Keratinocyte (primary cell): ENCODE results near the gene ROBO4. TPM values are rescaled to one million over a fixed set of nuclear protein-coding genes. Genes with fewer than 3 reads are reported as not detected.

Source experiments
- DNase-seq: peaks from one replicate; pipeline ENCODE4 v3.0.0-alpha.2; 2011; ENCODE audit warnings: low read depth, missing footprints, low spot score
- FAIRE-seq: peaks from 2 replicates; lab custom pipeline; 2011; peaks lifted over from hg19 to GRCh38; lab: Jason Lieb, UNC
- H2AFZ ChIP-seq: 2 replicates; pipeline ENCODE4 v1.6.0; 2012; ENCODE audit warnings: low read length, control low read depth, inconsistent platforms; ENCODE audit not compliant: control insufficient read depth
- H3K27ac ChIP-seq: 2 replicates; pipeline ENCODE4 v1.5.1; 2011; ENCODE audit warnings: low read length; ENCODE audit not compliant: control insufficient read depth, insufficient read depth
- H3K27me3 ChIP-seq: 3 replicates; pipeline ENCODE4 v1.6.0; 2011; ENCODE audit warnings: low read length; ENCODE audit not compliant: control insufficient read depth, insufficient read depth; ENCODE audit errors: extremely low read depth
- H3K36me3 ChIP-seq, 2 experiments: 2 replicates in 1 of 2; 3 replicates in 1 of 2; pipeline ENCODE4 v1.5.1; 2011; ENCODE audit warnings: low read length in 2 of 2, mild to moderate bottlenecking in 1 of 2; ENCODE audit not compliant: control insufficient read depth in 2 of 2, insufficient read depth in 2 of 2; ENCODE audit errors: extremely low read depth in 1 of 2
- H3K4me1 ChIP-seq: 3 replicates; pipeline ENCODE4 v1.5.1; 2011; ENCODE audit warnings: low read length; ENCODE audit not compliant: control insufficient read depth, insufficient read depth; ENCODE audit errors: extremely low read depth
- H3K4me2 ChIP-seq: 3 replicates; pipeline ENCODE4 v1.6.0; 2011; ENCODE audit warnings: low read depth, low read length; ENCODE audit not compliant: control insufficient read depth, insufficient read depth; ENCODE audit errors: extremely low read depth
- H3K4me3 ChIP-seq, 3 experiments: fragments of 200-600 bp in 1 of 3; sonication (generic) in 1 of 3; 2 replicates in 2 of 3; 3 replicates in 1 of 3; pipeline ENCODE4 v1.5.1; 2011 to 2016; ENCODE audit warnings: low read length in 3 of 3, mild to moderate bottlenecking in 3 of 3, control low read depth in 2 of 3, inconsistent platforms in 1 of 3, low read depth in 1 of 3, mixed read lengths in 1 of 3, mixed run types in 1 of 3, moderate library complexity in 1 of 3; ENCODE audit not compliant: control insufficient read depth in 2 of 3, insufficient read depth in 2 of 3; ENCODE audit errors: extremely low read depth in 1 of 3
- H3K79me2 ChIP-seq: 2 replicates; pipeline ENCODE4 v1.6.0; 2012; ENCODE audit warnings: low read length; ENCODE audit not compliant: control insufficient read depth, insufficient read depth
- H3K9ac ChIP-seq: 3 replicates; pipeline ENCODE4 v1.6.0; 2011; ENCODE audit warnings: low read length; ENCODE audit not compliant: control insufficient read depth, insufficient read depth; ENCODE audit errors: extremely low read depth
- H3K9me1 ChIP-seq: 3 replicates; pipeline ENCODE4 v1.6.0; 2011; ENCODE audit warnings: low read length; ENCODE audit not compliant: control insufficient read depth, insufficient read depth; ENCODE audit errors: extremely low read depth
- H3K9me3 ChIP-seq: 2 replicates; pipeline ENCODE4 v1.5.1; 2012; ENCODE audit warnings: low read depth, low read length; ENCODE audit not compliant: control insufficient read depth
- H4K20me1 ChIP-seq: 3 replicates; pipeline ENCODE4 v1.6.0; 2011; ENCODE audit warnings: low read length; ENCODE audit not compliant: control insufficient read depth, insufficient read depth; ENCODE audit errors: extremely low read depth
- CTCF ChIP-seq, 3 experiments: IDR thresholded peaks in 1 of 3; conservative IDR thresholded peaks in 1 of 3; optimal IDR thresholded peaks in 1 of 3; 2 replicates in 2 of 3; 3 replicates in 1 of 3; pipeline versions ENCODE3 to v1.5.1; 2011; ENCODE audit warnings: low read length in 3 of 3, mild to moderate bottlenecking in 3 of 3, moderate library complexity in 2 of 3, control low read depth in 1 of 3, inconsistent platforms in 1 of 3; ENCODE audit not compliant: insufficient read depth in 2 of 3; ENCODE audit errors: extremely low read depth in 1 of 3
- EZH2 ChIP-seq: IDR thresholded peaks from one replicate; pipeline ENCODE4 v1.6.1; 2012; ENCODE audit warnings: inconsistent platforms, mild to moderate bottlenecking, low read length, moderate library complexity
- dilution Hi-C: fragments of 300-500 bp; cut with MboI; formaldehyde crosslinking; loops from one replicate; pipeline ENCODE4 v1.7.0; 2020; ENCODE audit warnings: low sequenced_read_pairs; ENCODE audit not compliant: extremely low pct_ligation_motif_present
- polyA plus RNA-seq, 5 experiments: library from polyadenylated mRNA; depleted of rRNA in 3 of 5; stranded (reverse) in 3 of 5; stranded (forward) in 1 of 5; unstranded in 1 of 5; fragments of >200 nt; gene quantifications; 1 replicate in 1 of 5; 2 replicates in 3 of 5; 3 replicates in 1 of 5; pipeline versions ENCODE4 v1.2.1 to v1.2.3, GENCODE V29; 2011 to 2012; ENCODE audit warnings: missing spikeins in 2 of 5, low read depth in 1 of 5, low replicate concordance in 1 of 5

ROBO4 gene
- polyA plus RNA-seq, 1 donor (not counting 4 experiments of a cell fraction or from before 2014, with no cell fraction given) = 0.94 TPM

GRCh38 chr11:124902616-124903015, 5.0 kb upstream of the ROBO4 start:
- H3K27me3 ChIP-seq = no peaks in the 10 kb centered on the region
- H3K4me2 ChIP-seq = no peak overlapping the region
- FAIRE-seq = no peak
- no peaks in the 10 kb centered on the region for H3K79me2 ChIP-seq
- no peak for DNase-seq
- H2AFZ ChIP-seq = no peak overlapping the region
- H3K9me1 ChIP-seq = no peaks in the 10 kb centered on the region
- H3K9me3 ChIP-seq = no peaks in the 10 kb centered on the region
- no peaks in the 10 kb centered on the region for H3K36me3 ChIP-seq
- TF ChIP-seq EZH2 (no peak), CTCF (optimal IDR thresholded peaks at IDR 0.05 in 1 of 3, IDR thresholded peaks at IDR 0.05 in 1 of 3, conservative IDR thresholded peaks at IDR 0.05 in 1 of 3; ENCODE audit: extremely low read depth in 1 of 3, insufficient read depth in 2 of 3, low read length in 3 of 3) (no peak)
- no peak overlapping the region for H3K27ac ChIP-seq
- H4K20me1 ChIP-seq = no peaks in the 10 kb centered on the region
- H3K4me3 ChIP-seq = no peak overlapping the region
- peaks cover 46% of the 10 kb centered on the region for H3K4me1 ChIP-seq
- H3K9ac ChIP-seq = no peak overlapping the region
- dilution Hi-C loops = no loop called here

- peak overlapping the region; percentile 7 for H2AFZ ChIP-seq
- peaks cover 65% of the 10 kb centered on the region for H3K4me1 ChIP-seq
- H3K27ac ChIP-seq = peak overlapping the region; percentile 95
- TF ChIP-seq CTCF (optimal IDR thresholded peaks at IDR 0.05 in 1 of 3, IDR thresholded peaks at IDR 0.05 in 1 of 3, conservative IDR thresholded peaks at IDR 0.05 in 1 of 3; ENCODE audit: extremely low read depth in 1 of 3, insufficient read depth in 2 of 3, low read length in 3 of 3) = no peak
- TF ChIP-seq EZH2 = no peak
- no peaks in the 10 kb centered on the region for H3K9me3 ChIP-seq
- H3K4me2 ChIP-seq = peak overlapping the region; percentile 88
- DNase-seq (peak; percentile 87), FAIRE-seq (peak; percentile 100)
- H4K20me1 ChIP-seq = no peaks in the 10 kb centered on the region
- dilution Hi-C loops = no loop called here
- no peaks in the 10 kb centered on the region for H3K36me3 ChIP-seq
- H3K79me2 ChIP-seq = no peaks in the 10 kb centered on the region
- no peaks in the 10 kb centered on the region for H3K27me3 ChIP-seq
- H3K4me3 ChIP-seq = peak overlapping the region; percentile 6 to 44 (median 43)
- peak overlapping the region; percentile 61 for H3K9ac ChIP-seq
- H3K9me1 ChIP-seq = no peaks in the 10 kb centered on the region
Measured at GRCh38 chr11:124900464-124900863, 2.8 kb upstream of the ROBO4 start.
